GM04504 (cell line): ENCODE results near the gene ITGBL1.

ENCODE experiments used
- DNase-seq: peaks from one replicate; pipeline ENCODE4 v3.0.0-alpha.2; 2012; ENCODE audit warnings: low read depth

The ITGBL1 gene

DNA sequence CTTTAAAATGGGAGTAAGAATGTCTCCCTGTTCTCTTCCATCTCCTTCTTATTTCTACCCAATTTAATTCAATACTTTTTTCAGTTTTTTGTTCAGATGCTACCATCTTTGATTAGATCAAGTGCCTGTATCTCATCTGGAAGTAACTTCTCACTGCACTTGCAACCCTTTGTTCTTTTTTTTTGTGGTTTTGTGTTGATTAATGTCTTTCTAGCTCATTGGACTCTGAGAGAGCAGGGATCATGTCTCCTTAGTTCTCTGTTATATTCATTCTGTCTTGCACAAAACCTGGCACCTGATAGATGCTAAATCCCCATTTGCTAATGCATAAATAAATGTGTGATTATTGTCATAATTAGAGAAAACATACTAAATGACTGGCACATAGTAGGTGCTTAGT, 834 bp upstream of the ITGBL1 start:
- DNase-seq = no peak

DNA sequence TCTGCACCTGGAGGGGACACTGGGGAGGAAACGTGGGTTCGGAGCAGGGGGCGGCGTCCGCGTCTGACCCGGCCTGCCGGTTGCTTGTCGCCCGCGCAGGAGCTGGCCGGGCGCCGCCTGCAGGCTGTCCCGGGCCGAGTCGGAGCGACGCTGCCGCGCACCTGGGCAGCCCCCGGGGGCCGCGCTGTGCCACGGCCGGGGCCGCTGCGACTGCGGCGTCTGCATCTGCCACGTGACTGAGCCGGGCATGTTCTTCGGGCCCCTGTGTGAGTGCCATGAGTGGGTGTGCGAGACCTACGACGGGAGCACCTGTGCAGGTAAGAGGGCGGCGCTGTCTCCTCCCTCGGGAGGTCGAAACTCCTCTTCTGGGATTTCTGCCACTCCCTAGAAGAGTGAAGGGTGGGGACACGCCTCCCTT, 1.3 kb downstream of the ITGBL1 start:
- DNase-seq = no peak

DNA sequence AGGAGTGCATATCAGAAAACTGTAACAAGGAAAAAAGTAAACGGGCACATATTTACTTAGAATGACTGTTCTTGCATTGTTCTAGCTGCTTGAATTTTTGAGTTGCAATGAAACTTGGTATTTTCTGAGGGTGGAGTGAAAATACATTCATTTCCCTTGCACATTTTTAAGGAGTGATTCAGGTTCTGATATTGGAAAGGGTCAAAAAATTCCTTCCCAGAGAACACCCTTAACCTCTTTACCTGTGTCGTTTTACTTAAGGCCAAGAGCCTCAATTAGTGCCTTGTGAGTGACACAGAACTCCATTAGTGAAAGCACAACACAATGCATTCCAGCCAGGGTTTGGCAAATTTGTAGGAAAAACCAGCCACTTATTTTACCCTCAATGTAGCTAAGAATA, 2.3 kb downstream of the ITGBL1 start:
- DNase-seq = no peak

DNA sequence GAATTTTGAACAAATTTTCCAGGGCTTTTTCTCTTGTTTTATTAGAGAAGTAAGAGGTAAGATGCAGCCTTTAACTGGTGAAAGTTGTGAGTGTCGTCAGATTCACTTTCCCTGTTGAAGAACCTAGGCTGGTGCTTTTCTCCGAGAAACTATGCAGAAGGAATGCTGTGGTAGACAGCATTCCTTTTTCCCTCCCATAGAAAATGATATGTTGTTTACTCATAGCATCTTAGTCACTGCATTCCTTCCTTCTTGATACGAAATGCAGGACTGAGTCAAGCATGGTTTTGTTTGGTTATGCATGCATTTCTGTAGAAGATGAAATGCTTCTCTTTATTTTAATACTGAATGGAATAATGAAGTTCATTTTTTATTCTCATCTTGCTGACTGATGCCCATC, 3.4 kb downstream of the ITGBL1 start:
- peak; percentile 73 for DNase-seq

DNA sequence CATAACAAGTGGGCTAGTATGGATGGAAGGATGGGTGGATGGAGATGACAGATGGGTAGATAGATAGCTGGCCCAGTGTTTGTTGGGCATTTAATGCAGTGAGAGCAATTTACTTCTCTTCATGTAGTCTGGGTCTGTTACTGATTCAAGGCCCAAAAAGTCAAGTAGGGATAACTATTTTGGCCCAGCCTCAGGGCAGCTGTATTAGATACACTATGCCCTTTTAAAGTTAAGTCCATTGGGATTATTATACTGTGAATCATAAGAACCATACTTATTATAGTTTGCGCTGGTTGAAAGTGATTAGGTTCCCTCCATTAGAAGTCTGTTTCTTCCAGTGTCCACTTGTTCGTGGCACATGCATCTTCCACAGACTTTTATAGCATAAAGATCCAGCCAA, 4.7 kb downstream of the ITGBL1 start:
- DNase-seq = no peak

DNA sequence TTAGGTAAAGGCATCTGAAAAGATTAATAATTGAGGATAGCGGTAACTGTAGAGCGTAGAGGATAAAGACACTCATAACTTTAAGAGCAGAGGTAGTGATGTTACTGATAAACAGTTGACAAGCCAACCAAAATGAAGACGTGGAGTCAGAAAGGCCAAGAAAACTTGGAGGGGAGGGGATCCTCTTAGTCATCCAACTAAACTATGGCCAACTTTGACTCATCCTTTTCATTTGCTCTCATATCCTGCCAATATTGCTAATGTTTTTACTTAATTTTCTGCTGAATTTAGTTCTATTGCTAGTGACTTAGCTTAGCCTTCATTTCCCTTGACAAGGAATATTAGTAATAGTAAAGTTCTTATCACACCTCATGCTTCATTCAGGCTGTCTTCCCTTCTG, 13.4 kb downstream of the ITGBL1 start:
- DNase-seq = no peak

DNA sequence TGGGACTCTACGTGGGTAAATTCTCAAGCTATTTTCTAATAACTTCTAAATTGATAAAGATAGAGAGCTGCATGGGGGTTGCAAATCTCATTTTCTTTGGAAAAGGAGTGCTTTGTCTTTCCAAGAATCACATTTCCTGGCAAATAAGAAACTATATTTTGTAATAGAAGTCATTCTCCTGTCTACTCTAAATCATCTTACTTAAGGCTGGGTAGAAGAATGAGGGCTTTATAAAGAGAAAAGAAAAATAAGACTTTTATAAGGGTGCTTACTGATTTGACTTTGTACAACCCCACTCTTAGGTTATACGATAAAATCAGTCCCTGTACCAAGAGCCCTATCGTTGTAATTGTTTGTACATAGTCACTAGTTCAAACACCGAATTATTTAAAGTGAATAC, 14.9 kb downstream of the ITGBL1 start:
- DNase-seq = no peak

DNA sequence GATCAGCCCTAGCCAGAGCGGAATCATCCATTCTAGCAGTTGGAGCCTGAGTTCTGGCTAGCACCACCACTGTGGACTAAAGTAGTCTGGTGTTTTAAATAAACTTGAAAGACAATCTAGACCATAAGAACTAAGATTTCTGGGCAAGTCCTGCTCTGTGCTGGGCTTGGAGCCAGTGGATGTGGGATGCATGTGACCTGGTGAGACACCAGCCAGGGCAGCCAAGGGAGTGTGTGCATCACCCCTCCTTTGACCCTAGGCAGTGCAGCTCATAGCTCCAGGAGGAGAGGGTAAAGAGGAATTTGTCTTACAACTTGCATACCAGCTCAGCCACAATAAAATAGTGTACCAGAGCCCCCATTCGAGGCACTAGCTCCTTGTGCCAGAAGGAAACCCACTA, 21.0 kb downstream of the ITGBL1 start:
- DNase-seq = peak; percentile 70

DNA sequence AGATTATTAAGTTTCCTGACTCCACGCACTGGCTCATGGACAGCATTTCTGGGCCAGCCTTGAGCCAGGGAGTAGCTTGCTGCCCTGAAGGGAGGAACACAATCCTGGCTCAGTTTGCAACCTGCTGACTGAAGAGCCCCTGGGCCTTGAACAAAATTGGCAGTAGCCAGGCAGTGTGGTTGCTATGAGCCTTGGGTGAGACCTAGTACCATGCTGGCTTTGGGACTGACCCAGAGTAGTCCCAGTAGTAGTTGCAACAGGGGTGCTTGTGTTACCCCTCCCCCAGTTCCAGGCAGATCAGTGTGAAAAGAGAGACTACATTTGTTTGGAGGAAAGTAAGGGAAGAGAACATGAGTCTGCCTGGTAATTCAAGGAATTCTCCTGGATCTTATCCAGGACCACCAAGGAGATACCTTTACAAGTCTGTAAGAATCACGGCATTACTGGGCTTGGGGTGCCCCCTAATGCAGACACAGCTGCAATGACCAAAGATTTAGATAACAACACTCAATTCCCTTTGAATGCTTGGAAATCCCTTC, 22.0 kb downstream of the ITGBL1 start:
- no peak for DNase-seq

DNA sequence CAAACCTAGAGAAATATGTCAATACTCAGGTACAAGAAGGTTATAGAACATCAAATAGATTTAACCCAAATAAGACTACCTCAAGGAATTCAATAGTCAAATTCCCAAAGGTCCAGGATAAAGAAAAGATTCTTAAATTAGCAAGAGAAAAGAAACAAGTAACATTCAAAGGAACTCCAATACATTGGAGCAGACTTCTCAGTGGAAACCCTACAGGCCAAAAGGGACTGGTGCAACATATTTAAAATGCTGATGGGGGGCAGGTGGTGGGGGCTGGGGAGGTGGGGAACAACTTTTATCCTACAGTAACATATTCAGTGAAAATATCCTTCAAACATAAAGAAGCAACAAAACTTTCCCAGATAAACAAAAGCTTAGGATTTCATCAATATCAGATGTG, 23.1 kb downstream of the ITGBL1 start:
- no peak for DNase-seq

DNA sequence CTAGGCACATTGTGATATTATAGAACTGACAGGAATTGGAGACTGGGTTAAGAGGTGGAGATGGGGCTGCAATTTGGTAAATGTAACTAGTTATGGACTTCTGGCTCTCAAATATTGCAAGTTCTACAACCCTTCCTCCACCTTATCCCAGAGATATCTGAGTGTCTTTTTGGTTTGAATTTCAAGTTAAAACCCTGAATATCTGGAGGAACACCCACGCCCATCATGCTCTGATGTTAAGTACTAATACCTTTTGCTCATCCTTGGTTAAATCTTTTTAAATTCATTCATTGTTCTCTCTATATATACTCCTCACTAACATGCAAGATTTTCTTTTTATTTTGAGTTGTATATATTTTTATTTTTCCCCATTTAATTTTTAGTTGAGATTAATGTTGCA, 28.9 kb downstream of the ITGBL1 start:
- no peak for DNase-seq

DNA sequence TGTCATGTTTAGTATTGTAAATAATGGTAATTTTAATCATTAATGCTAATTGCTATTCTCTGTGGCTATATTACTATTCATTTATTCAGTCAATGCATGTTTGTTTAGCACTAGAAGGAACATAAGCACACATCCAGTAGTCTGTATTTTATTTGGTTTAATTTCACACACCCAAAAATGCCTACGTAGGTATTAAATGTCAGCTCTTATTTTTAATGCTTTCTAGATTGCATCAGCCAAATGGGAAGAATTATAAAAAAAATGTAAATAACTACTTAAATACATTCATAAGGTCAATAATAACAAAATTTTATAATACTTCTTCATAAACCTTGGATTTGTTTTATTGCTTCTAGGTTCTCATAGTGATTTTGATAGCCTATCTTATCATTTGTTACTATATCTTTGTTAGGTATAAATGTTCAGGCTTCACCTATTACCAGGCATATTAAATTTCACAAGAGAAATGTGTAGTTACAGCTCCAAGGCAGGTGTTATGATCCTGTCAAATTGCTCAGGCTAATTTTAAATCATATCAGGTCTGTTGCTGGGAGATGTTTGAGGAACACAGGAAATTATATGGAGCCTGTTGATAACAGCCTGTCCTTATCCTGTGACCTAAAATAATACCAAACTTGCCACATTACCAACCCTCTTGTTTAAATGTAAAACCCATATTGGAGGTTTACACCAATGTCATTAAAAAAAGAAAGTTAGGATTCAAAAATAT, 34.4 kb downstream of the ITGBL1 start:
- DNase-seq = no peak

DNA sequence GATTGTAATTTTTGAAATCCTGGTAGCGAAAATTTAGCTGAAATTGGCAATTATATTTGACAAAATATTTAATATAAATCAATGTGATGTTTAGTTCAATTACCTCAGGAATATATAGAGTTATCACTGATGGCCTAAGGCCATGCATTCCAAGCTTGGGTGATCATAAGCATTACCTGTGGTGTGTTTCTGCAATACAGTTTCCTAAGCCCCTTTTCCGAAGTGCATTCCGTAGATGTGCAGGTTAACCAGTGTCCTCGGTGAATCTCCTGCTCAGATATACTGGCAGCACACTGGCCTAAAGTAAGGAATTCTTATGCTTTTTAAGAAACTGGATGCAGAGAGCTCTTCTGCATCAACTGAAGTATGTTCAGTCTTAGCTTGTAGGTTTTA, 35.0 kb downstream of the ITGBL1 start:
- no peak for DNase-seq

DNA sequence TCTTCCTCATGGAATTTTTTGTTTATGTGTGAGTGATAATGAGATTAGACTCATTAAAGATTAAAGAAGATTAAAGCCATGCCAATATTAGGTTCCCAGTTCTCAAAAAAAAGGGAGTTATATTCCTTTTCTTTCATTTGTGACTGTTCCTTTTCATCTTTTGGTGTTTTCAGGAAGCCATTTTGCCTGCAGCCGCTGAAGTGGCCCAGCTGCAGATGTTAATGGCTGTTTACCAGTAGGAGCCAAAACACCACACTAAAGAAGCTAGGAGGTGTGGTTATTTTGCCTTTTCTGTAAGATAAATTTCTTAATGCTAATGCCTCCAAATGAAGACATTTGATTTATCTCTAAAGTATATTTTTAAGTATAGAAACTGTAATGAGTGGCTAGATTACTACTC, 36.3 kb downstream of the ITGBL1 start:
- DNase-seq = no peak

DNA sequence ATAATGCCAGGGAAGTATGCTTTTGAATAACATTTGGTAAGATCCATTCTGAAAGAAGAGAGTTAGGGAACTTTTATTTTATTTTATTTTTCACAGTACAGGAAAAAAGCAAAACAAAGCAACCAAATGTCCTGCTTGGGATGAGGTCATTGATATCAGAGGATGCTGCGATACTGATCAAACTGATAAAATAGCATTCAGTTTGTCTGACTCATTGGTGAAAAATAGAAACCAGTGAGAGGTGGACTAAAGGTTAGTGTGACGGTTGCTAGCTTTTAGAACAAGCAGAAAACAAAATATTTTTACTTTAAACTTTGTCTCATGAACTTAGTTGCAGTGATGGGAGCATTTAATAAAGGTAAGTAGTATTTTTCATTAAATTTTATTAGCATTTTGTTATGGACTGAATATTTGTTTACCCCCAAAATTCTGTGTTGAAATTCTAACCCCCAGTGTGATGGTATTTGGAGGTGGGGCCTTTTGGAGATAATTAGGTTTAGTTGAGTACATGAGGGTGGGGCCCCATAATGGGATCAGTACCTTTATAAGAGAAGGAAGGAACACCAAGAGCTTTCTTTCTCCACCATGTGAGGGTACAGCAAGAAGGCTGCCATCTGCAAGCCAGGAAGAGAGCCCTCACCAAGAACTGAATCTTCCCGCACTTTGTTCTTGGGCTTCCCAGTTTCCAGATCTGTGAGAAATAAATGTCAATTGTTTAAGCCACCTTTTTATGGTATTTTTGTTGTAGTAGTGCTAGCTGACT, 37.3 kb downstream of the ITGBL1 start:
- no peak for DNase-seq

DNA sequence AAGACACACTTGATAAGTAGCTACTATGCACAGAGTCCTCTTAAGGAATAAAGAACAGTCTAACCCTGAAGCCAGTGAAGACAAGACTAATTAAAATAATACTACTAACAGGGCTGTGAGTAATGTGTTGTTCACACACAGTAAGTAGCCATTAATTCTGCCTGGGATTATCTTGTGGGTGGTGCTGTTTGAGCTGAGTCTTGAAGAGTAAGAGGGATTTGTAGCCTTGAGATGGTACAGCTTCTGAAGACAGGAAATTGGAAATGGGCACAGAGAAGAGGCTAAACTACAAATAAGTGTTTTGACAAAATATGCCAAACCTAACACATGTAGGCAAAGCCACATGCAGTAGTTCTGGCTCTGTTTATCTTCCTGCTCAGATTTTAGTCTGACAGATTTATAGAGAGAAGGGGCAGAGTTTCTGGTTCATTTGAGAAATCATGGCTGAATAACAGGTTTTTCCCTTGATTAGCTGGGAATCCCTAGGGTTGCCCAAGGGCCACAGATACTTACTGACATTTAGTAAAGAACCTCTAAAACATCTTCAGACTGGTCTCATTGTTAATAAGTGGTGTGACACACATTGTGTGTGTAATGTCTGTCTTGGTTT, 38.0 kb downstream of the ITGBL1 start:
- no peak for DNase-seq

DNA sequence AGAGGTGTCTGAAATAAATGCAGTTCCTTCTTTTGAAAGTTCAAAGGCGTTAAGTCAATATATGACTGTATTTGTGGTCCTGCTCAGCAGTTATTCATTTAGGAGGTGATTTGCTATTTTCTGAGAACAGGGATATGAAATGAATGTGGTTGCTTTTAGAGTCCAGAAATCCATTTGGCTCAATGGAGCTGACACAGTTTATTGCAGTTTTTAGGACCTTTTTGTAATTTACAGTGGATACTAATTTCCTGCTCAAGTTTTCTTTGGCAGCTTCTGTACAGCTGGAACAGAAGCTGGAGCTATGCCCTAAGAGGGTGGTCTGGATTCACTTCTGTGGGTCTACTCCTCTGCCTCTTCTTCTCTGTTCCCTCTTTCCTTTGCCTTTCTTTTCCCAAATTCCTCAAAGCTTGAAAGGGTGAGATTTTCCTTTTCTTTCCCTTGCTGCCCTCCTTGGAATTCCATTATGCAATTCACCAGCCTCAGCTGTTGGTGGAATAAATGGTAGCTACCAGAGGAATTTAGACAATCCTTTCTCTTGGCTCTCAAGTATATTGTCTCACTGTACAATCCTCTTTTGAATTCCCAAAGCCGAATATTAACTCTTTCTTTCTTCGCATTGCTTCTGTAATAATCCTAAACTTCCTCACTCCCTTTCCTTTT, 39.9 kb downstream of the ITGBL1 start:
- no peak for DNase-seq

DNA sequence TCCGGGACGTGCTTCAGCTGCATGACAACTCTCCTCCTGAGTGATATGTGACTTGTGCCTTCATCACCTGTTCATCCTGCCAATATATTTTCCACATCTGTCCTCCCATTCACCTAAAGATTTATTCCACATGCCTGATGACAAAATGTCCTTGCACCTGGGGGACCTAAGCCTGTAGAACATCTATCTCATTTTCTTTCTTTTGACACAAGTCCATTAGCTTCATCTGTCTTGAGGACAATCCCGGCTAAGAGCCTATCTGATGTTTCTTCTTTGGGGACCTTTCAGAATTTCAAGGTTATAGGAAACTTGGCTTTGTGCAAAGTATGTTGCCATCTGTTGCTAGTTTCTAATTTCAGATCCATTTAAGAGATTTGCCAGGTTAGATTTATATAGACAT, 41.1 kb downstream of the ITGBL1 start:
- no peak for DNase-seq

DNA sequence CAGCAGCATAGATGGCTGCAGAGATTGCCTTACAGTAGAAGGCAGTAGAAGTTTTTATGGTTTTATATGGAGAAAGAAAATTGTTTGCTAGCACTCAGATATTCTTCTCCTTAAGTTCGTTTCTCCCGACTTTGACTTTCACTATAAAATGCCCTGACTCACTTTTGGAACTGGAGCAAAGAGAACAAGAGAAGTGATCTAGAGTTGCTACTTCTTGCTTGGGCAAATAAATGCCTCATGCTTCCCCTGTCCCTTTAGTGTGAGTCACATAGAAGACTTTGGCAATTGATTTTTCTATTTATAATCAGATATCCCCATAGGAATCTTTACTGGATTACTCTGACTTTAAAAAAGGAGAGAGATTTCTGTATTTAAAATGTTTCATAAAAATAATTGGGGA, 46.9 kb downstream of the ITGBL1 start:
- no peak for DNase-seq

DNA sequence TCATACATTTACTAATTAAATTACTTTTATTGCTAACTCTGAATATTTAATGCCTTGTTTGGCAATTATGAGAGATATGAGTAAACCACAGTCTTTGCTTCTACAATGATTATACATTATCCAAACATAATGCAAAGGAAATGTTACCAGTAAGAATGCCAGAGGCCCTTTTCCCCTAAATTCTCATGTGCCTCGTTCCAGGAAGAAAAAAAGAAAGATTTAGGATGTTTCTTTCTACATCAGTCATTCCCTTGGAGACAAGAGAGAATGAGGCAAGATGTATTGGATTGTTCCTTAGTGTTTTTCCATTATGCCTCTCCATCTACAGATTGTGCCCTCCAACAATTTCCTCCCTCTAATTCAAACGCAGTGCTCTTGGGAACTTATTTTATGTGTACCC, 50.1 kb downstream of the ITGBL1 start:
- no peak for DNase-seq

DNA sequence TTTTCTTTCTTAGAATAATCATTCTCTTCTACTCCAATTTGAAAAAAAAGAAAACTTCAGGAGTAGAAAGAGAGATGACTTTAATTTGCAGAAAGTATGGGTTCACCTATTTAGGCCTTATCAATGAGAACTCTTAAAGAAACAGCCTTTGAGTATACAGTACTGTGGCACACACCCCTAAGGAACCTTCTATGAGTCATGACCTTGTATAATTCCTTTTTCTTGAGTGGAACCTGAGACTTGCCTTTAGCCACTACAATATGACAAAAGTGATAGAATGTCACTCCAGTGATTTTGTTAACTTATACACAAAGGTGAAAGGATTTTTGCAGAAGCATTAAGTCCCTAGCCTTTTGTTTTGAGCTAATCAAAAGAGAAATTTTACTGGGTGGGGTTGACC, 58.7 kb downstream of the ITGBL1 start:
- no peak for DNase-seq

DNA sequence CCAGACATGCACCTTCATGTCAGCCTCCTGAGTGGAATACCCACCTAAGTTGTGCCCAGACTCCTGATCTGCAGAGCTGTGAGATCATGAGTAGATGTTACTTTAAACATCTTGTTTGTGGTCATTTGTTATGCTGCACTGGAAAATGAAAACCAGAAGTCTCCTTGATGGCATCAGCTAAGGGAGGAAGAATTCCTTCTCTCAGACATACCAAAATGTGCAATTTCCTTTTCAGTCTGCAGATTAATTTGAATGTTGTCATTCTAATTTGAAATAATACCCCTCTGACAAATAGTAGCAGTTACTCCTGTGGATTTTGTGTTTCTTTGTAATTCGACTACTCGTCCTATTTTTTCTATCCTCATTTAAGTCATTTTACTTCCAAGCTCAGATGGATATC, 59.3 kb downstream of the ITGBL1 start:
- DNase-seq = no peak

DNA sequence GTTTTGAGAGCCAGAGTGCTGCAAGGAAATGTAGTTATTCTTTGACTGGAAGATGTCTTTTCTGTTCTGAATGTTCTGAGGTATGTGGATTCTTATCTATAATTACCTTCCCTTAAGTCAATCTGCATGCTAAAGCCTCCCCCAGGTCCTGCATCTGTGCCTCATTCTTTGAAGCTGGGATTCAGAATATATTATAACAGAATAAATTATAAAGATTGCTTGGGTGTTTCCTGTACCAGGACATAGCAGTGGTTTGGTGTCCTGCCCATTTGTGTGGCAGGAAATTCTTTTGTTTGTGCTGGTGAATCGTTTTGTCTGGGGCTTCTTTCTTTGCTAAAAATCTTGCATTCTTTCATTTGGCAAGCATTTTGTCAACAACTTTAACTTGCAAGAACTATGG, 60.2 kb downstream of the ITGBL1 start:
- no peak for DNase-seq
